ENCODE measurements around the gene GINS1. TPM values are rescaled to one million over a fixed set of nuclear protein-coding genes. Genes with fewer than 3 reads are reported as not detected.
"Not testable (repeated sequence)": the region's sequence is repeated elsewhere in the genome, so short reads cannot be mapped to it uniquely, and the experiment has no call there.

The GINS1 gene
- total and polyA plus RNA-seq, 9 donors = 5.2 to 10.1 (median 7.8) TPM

GRCh38 chr20:25473297-25473696, 65.8 kb downstream of the GINS1 start:
- H3K9me3 ChIP-seq (replicated peaks; ENCODE audit: control insufficient read depth, low read depth, low read length); H3K27ac ChIP-seq (ENCODE audit: low read length); H3K4me3 ChIP-seq (ENCODE audit: low read length); H3K4me1 ChIP-seq (ENCODE audit: control insufficient read depth, insufficient read depth, low read length); DNase-seq; H3K27me3 ChIP-seq (ENCODE audit: control insufficient read depth, insufficient read depth, low read length): not testable (repeated sequence)
- no CpG with 5 or more reads among the region's 2 CpGs for WGBS (ENCODE audit: insufficient coverage)
- peaks cover 29% of the 10 kb centered on the region for H3K36me3 ChIP-seq (ENCODE audit: control insufficient read depth, insufficient read depth, low read length)

GRCh38 chr20:25476106-25477013, 68.9 kb downstream of the GINS1 start:
- Histone ChIP-seq H3K27me3 (ENCODE audit: control insufficient read depth, insufficient read depth, low read length) (no peaks in the 10 kb centered on the region), H3K4me3 (ENCODE audit: low read length) (no peak overlapping the region), H3K36me3 (ENCODE audit: control insufficient read depth, insufficient read depth, low read length) (peaks cover 41% of the 10 kb centered on the region), H3K4me1 (ENCODE audit: control insufficient read depth, insufficient read depth, low read length) (no peaks in the 10 kb centered on the region), H3K27ac (ENCODE audit: low read length) (no peak overlapping the region), H3K9me3 (replicated peaks; ENCODE audit: control insufficient read depth, low read depth, low read length) (no peaks in the 10 kb centered on the region)
- WGBS (ENCODE audit: insufficient coverage) = 94% methylated on average over 51 of the region's 52 CpGs
- no peak for DNase-seq

GRCh38 chr20:25477014-25477882, 69.8 kb downstream of the GINS1 start:
- Histone ChIP-seq H3K4me3 (ENCODE audit: low read length) (no peak overlapping the region), H3K4me1 (ENCODE audit: control insufficient read depth, insufficient read depth, low read length) (no peaks in the 10 kb centered on the region), H3K27ac (ENCODE audit: low read length) (no peak overlapping the region), H3K27me3 (ENCODE audit: control insufficient read depth, insufficient read depth, low read length) (no peaks in the 10 kb centered on the region), H3K36me3 (ENCODE audit: control insufficient read depth, insufficient read depth, low read length) (peaks cover 50% of the 10 kb centered on the region), H3K9me3 (replicated peaks; ENCODE audit: control insufficient read depth, low read depth, low read length) (no peaks in the 10 kb centered on the region)
- DNase-seq = no peak
- 90% methylated on average over 27 of the region's 28 CpGs for WGBS (ENCODE audit: insufficient coverage)

GRCh38 chr20:25478889-25479568, 71.6 kb downstream of the GINS1 start:
- Histone ChIP-seq H3K4me3 (ENCODE audit: low read length) (no peak overlapping the region), H3K9me3 (replicated peaks; ENCODE audit: control insufficient read depth, low read depth, low read length) (no peaks in the 10 kb centered on the region), H3K4me1 (ENCODE audit: control insufficient read depth, insufficient read depth, low read length) (no peaks in the 10 kb centered on the region), H3K27ac (ENCODE audit: low read length) (no peak overlapping the region), H3K27me3 (ENCODE audit: control insufficient read depth, insufficient read depth, low read length) (no peaks in the 10 kb centered on the region), H3K36me3 (ENCODE audit: control insufficient read depth, insufficient read depth, low read length) (peaks cover 56% of the 10 kb centered on the region)
- 87% methylated on average over 20 of the region's 24 CpGs for WGBS (ENCODE audit: insufficient coverage)
- DNase-seq = no peak

- no peaks in the 10 kb centered on the region for H3K4me1 ChIP-seq (ENCODE audit: control insufficient read depth, insufficient read depth, low read length)
- 66% methylated on average over 5 of the region's 5 CpGs for WGBS (ENCODE audit: insufficient coverage)
- H3K4me3 ChIP-seq (ENCODE audit: low read length) = no peak overlapping the region
- H3K36me3 ChIP-seq (ENCODE audit: control insufficient read depth, insufficient read depth, low read length) = peaks cover 58% of the 10 kb centered on the region
- no peaks in the 10 kb centered on the region for H3K27me3 ChIP-seq (ENCODE audit: control insufficient read depth, insufficient read depth, low read length)
- H3K27ac ChIP-seq (ENCODE audit: low read length) = no peak overlapping the region
- no peak for DNase-seq
- H3K9me3 ChIP-seq (replicated peaks; ENCODE audit: control insufficient read depth, low read depth, low read length) = no peaks in the 10 kb centered on the region
Observed at GRCh38 chr20:25479638-25480037, 72.2 kb downstream of the GINS1 start.

- DNase-seq = no peak
- Histone ChIP-seq H3K27ac (ENCODE audit: low read length) (no peak overlapping the region), H3K36me3 (ENCODE audit: control insufficient read depth, insufficient read depth, low read length) (peaks cover 63% of the 10 kb centered on the region), H3K9me3 (replicated peaks; ENCODE audit: control insufficient read depth, low read depth, low read length) (no peaks in the 10 kb centered on the region), H3K4me3 (ENCODE audit: low read length) (no peak overlapping the region), H3K4me1 (ENCODE audit: control insufficient read depth, insufficient read depth, low read length) (no peaks in the 10 kb centered on the region), H3K27me3 (ENCODE audit: control insufficient read depth, insufficient read depth, low read length) (no peaks in the 10 kb centered on the region)
- 85% methylated on average over 4 of the region's 7 CpGs for WGBS (ENCODE audit: insufficient coverage)
Observed at GRCh38 chr20:25480156-25480555, 72.7 kb downstream of the GINS1 start.

GRCh38 chr20:25480797-25481196, 73.3 kb downstream of the GINS1 start:
- no peak overlapping the region for H3K27ac ChIP-seq (ENCODE audit: low read length)
- H3K9me3 ChIP-seq (replicated peaks; ENCODE audit: control insufficient read depth, low read depth, low read length) = no peaks in the 10 kb centered on the region
- no peak for DNase-seq
- peaks cover 62% of the 10 kb centered on the region for H3K36me3 ChIP-seq (ENCODE audit: control insufficient read depth, insufficient read depth, low read length)
- WGBS (ENCODE audit: insufficient coverage) = 95% methylated on average over 6 of the region's 9 CpGs
- no peaks in the 10 kb centered on the region for H3K27me3 ChIP-seq (ENCODE audit: control insufficient read depth, insufficient read depth, low read length)
- no peaks in the 10 kb centered on the region for H3K4me1 ChIP-seq (ENCODE audit: control insufficient read depth, insufficient read depth, low read length)
- H3K4me3 ChIP-seq (ENCODE audit: low read length) = no peak overlapping the region

GRCh38 chr20:25481235-25481917, 73.9 kb downstream of the GINS1 start:
- H3K4me3 ChIP-seq (ENCODE audit: low read length) = no peak overlapping the region
- H3K36me3 ChIP-seq (ENCODE audit: control insufficient read depth, insufficient read depth, low read length) = peaks cover 58% of the 10 kb centered on the region
- DNase-seq = no peak
- no peaks in the 10 kb centered on the region for H3K9me3 ChIP-seq (replicated peaks; ENCODE audit: control insufficient read depth, low read depth, low read length)
- H3K27ac ChIP-seq (ENCODE audit: low read length) = no peak overlapping the region
- 96% methylated on average over 10 of the region's 11 CpGs for WGBS (ENCODE audit: insufficient coverage)
- no peaks in the 10 kb centered on the region for H3K4me1 ChIP-seq (ENCODE audit: control insufficient read depth, insufficient read depth, low read length)
- H3K27me3 ChIP-seq (ENCODE audit: control insufficient read depth, insufficient read depth, low read length) = no peaks in the 10 kb centered on the region

GRCh38 chr20:25481918-25482253, 74.4 kb downstream of the GINS1 start:
- Histone ChIP-seq H3K27ac (ENCODE audit: low read length) (no peak overlapping the region), H3K9me3 (replicated peaks; ENCODE audit: control insufficient read depth, low read depth, low read length) (no peaks in the 10 kb centered on the region), H3K4me1 (ENCODE audit: control insufficient read depth, insufficient read depth, low read length) (no peaks in the 10 kb centered on the region), H3K36me3 (ENCODE audit: control insufficient read depth, insufficient read depth, low read length) (peaks cover 60% of the 10 kb centered on the region), H3K4me3 (ENCODE audit: low read length) (no peak overlapping the region), H3K27me3 (ENCODE audit: control insufficient read depth, insufficient read depth, low read length) (no peaks in the 10 kb centered on the region)
- 89% methylated on average over 12 of the region's 12 CpGs for WGBS (ENCODE audit: insufficient coverage)
- DNase-seq = no peak
